ENCODE measurements around the gene NPTN.
"Not testable (repeated sequence)": the region's sequence is repeated elsewhere in the genome, so short reads cannot be mapped to it uniquely, and the experiment has no call there.

Gene NPTN

DNA sequence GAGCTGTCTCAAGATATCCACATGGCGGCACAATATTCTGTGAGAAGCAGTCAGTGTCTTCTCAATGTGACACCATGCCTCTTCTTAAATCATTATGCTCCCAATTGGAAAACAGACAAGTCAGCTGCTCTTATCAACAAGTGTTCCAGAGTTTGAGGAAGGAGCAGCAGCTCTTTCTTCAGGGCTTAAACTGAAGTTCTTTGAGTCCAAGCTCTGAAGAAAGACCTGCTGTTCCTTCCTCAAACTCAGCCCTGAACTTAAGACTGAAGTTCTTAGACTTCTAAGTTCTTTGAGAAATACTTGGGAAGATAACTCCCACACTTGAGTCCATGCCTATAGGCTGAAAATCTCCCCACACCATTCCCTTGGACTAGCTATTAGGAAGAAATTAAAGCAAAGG, 43.4 kb downstream of the NPTN start:
- Histone ChIP-seq H3K27ac (ENCODE audit: low read length) (no peak overlapping the region), H3K9ac (ENCODE audit: low read length in 2 of 2) (no peak overlapping the region), H3K27me3 (ENCODE audit: control insufficient read depth in 1 of 2, insufficient read depth in 2 of 2, low read length in 2 of 2) (no peaks in the 10 kb centered on the region), H3K9me3 (ENCODE audit: control insufficient read depth in 2 of 2, low read length in 2 of 2) (no peaks in the 10 kb centered on the region), H3K4me1 (ENCODE audit: control insufficient read depth, insufficient read depth, low read length) (peaks cover 16% of the 10 kb centered on the region), H3K36me3 (ENCODE audit: control insufficient read depth in 2 of 2, insufficient read depth in 2 of 2, low read length in 2 of 2) (peaks cover 28 to 37% of the 10 kb centered on the region in 2 donors), H3K4me3 (ENCODE audit: low read length in 2 of 2) (no peak overlapping the region)

DNA sequence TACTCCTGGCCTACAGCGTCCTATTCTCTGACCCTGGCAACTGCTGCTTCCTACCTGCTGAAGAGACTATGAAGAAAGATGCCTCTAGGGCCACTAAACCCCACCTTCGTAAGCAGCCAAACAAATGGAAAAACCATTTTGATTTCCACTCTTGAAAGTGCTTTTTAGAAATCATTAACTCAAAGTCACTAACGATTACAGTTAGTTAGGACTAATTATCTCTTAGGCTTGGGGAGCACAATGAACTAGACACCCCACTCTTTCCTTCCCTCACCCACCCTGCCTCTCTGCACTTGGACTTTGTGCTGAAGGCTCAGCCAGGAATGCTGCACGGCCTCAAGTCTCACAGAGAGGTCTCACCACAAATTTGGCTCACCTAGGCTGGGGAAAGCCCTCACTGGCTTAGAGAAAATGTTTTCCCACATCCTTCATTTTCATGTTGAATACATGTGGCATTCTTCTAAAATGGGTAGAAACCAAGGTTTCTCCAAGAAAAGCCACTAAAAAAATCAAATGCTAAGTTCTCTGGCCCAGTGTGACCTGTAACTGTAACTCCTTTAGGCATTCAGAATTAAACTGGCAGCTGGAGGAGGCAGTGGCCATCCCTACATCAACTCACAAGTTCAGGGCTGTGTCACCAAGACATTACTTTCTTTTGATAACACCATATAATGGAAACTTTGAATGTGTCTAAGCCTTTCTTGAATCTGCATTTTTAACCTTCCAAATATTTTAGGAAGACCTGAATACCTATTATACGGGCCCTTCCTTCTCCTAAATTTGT, 47.1 kb downstream of the NPTN start:
- Histone ChIP-seq H3K4me3 (ENCODE audit: low read length in 2 of 2) (no peak overlapping the region), H3K9ac (ENCODE audit: low read length in 2 of 2) (no peak overlapping the region), H3K4me1 (ENCODE audit: control insufficient read depth, insufficient read depth, low read length) (no peaks in the 10 kb centered on the region), H3K9me3 (ENCODE audit: control insufficient read depth in 2 of 2, low read length in 2 of 2) (no peaks in the 10 kb centered on the region), H3K36me3 (ENCODE audit: control insufficient read depth in 2 of 2, insufficient read depth in 2 of 2, low read length in 2 of 2) (peaks cover 48 to 53% of the 10 kb centered on the region in 2 donors), H3K27me3 (ENCODE audit: control insufficient read depth in 1 of 2, insufficient read depth in 2 of 2, low read length in 2 of 2) (no peaks in the 10 kb centered on the region), H3K27ac (ENCODE audit: low read length) (no peak overlapping the region)

GRCh38 chr15:73584699-73585420, 48.3 kb downstream of the NPTN start:
- H3K4me3 ChIP-seq (ENCODE audit: low read length in 2 of 2), result no peak overlapping the region
- H3K4me1 ChIP-seq (ENCODE audit: control insufficient read depth, insufficient read depth, low read length), result no peaks in the 10 kb centered on the region
- H3K9ac ChIP-seq (ENCODE audit: low read length in 2 of 2), result no peak overlapping the region
- H3K27me3 ChIP-seq (ENCODE audit: control insufficient read depth in 1 of 2, insufficient read depth in 2 of 2, low read length in 2 of 2), result no peaks in the 10 kb centered on the region
- H3K9me3 ChIP-seq (ENCODE audit: control insufficient read depth in 2 of 2, low read length in 2 of 2), result no peaks in the 10 kb centered on the region
- H3K36me3 ChIP-seq (ENCODE audit: control insufficient read depth in 2 of 2, insufficient read depth in 2 of 2, low read length in 2 of 2), result peaks cover 52 to 53% of the 10 kb centered on the region in 2 donors
- peak overlapping the region; percentile 19 for H3K27ac ChIP-seq (ENCODE audit: low read length)

GRCh38 chr15:73583544-73583943, 49.6 kb downstream of the NPTN start:
- H3K9ac ChIP-seq (ENCODE audit: low read length in 2 of 2), result no peak overlapping the region
- no peak overlapping the region for H3K4me3 ChIP-seq (ENCODE audit: low read length in 2 of 2)
- H3K27me3 ChIP-seq (ENCODE audit: control insufficient read depth in 1 of 2, insufficient read depth in 2 of 2, low read length in 2 of 2), result no peaks in the 10 kb centered on the region
- H3K36me3 ChIP-seq (ENCODE audit: control insufficient read depth in 2 of 2, insufficient read depth in 2 of 2, low read length in 2 of 2), result peaks cover 49 to 53% of the 10 kb centered on the region in 2 donors
- no peaks in the 10 kb centered on the region for H3K9me3 ChIP-seq (ENCODE audit: control insufficient read depth in 2 of 2, low read length in 2 of 2)
- H3K4me1 ChIP-seq (ENCODE audit: control insufficient read depth, insufficient read depth, low read length), result no peaks in the 10 kb centered on the region
- H3K27ac ChIP-seq (ENCODE audit: low read length), result no peak overlapping the region

DNA sequence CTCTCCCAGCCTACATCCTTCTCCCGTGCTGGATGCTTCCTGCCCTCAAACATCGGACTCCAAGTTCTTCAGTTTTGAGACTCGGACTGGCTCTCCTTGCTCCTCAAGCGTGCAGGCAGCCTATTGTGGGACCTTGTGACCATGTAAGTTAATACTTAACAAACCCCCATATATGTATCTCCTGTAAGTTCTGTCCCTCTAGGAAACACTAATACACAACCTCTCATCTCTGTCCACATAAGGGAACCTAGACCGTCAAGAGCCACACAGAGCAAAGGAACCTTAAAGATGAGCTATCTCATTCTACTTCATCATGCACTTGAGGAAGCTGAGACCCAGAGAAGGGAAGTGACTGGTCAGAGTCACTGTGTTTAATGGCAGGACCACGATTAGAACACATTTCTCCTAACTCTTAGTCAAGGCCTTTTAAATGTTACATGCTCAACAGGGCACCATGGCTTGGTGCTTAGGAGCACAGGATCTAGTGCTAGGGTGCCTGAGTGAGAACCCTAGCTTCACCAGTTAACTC, 50.3 kb downstream of the NPTN start:
- peaks cover 51 to 55% of the 10 kb centered on the region in 2 donors for H3K36me3 ChIP-seq (ENCODE audit: control insufficient read depth in 2 of 2, insufficient read depth in 2 of 2, low read length in 2 of 2)
- no peak overlapping the region for H3K9ac ChIP-seq (ENCODE audit: low read length in 2 of 2)
- no peaks in the 10 kb centered on the region for H3K27me3 ChIP-seq (ENCODE audit: control insufficient read depth in 1 of 2, insufficient read depth in 2 of 2, low read length in 2 of 2)
- H3K4me3 ChIP-seq (ENCODE audit: low read length in 2 of 2), result no peak overlapping the region
- H3K9me3 ChIP-seq (ENCODE audit: control insufficient read depth in 2 of 2, low read length in 2 of 2), result no peaks in the 10 kb centered on the region
- no peaks in the 10 kb centered on the region for H3K4me1 ChIP-seq (ENCODE audit: control insufficient read depth, insufficient read depth, low read length)
- H3K27ac ChIP-seq (ENCODE audit: low read length), result peak overlapping the region; percentile 4

- Histone ChIP-seq H3K27ac (ENCODE audit: low read length) (no peak overlapping the region), H3K9ac (ENCODE audit: low read length in 2 of 2) (no peak overlapping the region)
Observed at GRCh38 chr15:73578026-73578425, 55.2 kb downstream of the NPTN start.

GRCh38 chr15:73577593-73577992, 55.6 kb downstream of the NPTN start:
- not testable (repeated sequence) for H3K9ac ChIP-seq (ENCODE audit: low read length in 2 of 2); H3K27ac ChIP-seq (ENCODE audit: low read length); H3K4me3 ChIP-seq (ENCODE audit: low read length in 2 of 2); H3K27me3 ChIP-seq (ENCODE audit: control insufficient read depth in 1 of 2, insufficient read depth in 2 of 2, low read length in 2 of 2); H3K9me3 ChIP-seq (ENCODE audit: control insufficient read depth in 2 of 2, low read length in 2 of 2)
- Histone ChIP-seq H3K36me3 (ENCODE audit: control insufficient read depth in 2 of 2, insufficient read depth in 2 of 2, low read length in 2 of 2) (peaks cover 24 to 33% of the 10 kb centered on the region in 2 donors), H3K4me1 (ENCODE audit: control insufficient read depth, insufficient read depth, low read length) (peaks cover 21% of the 10 kb centered on the region)

More at GRCh38 chr15:73578026-73578425, 55.2 kb downstream of the NPTN start:
- Histone ChIP-seq H3K36me3 (ENCODE audit: control insufficient read depth in 2 of 2, insufficient read depth in 2 of 2, low read length in 2 of 2) (peaks cover 26 to 34% of the 10 kb centered on the region in 2 donors), H3K4me1 (ENCODE audit: control insufficient read depth, insufficient read depth, low read length) (peaks cover 21% of the 10 kb centered on the region), H3K4me3 (ENCODE audit: low read length in 2 of 2) (no peak overlapping the region), H3K27me3 (ENCODE audit: control insufficient read depth in 1 of 2, insufficient read depth in 2 of 2, low read length in 2 of 2) (no peaks in the 10 kb centered on the region), H3K9me3 (ENCODE audit: control insufficient read depth in 2 of 2, low read length in 2 of 2) (no peaks in the 10 kb centered on the region)

DNA sequence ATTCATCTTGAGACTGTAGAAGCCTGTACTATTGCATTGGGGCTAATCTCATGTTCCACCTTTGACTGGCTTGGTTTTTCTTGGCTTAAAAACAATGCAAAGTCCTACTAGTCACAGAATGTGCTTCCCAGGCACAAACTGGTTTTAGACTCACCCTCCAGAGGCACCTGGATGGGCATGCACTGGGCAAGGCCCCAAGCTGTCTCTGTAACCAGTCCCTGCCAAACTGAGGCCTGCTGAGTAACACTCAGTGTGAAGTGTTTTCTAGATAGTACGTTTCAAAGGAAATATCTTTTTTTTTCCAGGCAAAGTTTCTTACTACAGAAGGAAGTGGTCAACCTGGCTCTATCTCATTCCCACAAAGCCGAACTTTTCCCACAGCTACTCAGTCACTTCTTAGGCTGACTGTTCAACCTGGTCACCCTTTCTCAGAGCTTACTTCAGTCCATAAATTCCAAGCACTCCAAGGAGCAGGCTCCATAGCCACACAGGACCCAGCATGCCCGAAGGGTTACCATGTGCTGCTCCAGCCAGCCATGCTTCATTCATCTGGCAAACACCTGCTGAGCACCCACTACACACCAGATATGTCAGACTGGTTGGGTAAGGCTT, 57.4 kb downstream of the NPTN start:
- Histone ChIP-seq H3K27me3 (ENCODE audit: control insufficient read depth in 1 of 2, insufficient read depth in 2 of 2, low read length in 2 of 2) (no peaks in the 10 kb centered on the region), H3K27ac (ENCODE audit: low read length) (peak overlapping the region; percentile 58), H3K9me3 (ENCODE audit: control insufficient read depth in 2 of 2, low read length in 2 of 2) (no peaks in the 10 kb centered on the region), H3K4me1 (ENCODE audit: control insufficient read depth, insufficient read depth, low read length) (peaks cover 21% of the 10 kb centered on the region), H3K9ac (ENCODE audit: low read length in 2 of 2) (no peak overlapping the region), H3K4me3 (ENCODE audit: low read length in 2 of 2) (no peak overlapping the region), H3K36me3 (ENCODE audit: control insufficient read depth in 2 of 2, insufficient read depth in 2 of 2, low read length in 2 of 2) (peaks cover 31 to 35% of the 10 kb centered on the region in 2 donors)

DNA sequence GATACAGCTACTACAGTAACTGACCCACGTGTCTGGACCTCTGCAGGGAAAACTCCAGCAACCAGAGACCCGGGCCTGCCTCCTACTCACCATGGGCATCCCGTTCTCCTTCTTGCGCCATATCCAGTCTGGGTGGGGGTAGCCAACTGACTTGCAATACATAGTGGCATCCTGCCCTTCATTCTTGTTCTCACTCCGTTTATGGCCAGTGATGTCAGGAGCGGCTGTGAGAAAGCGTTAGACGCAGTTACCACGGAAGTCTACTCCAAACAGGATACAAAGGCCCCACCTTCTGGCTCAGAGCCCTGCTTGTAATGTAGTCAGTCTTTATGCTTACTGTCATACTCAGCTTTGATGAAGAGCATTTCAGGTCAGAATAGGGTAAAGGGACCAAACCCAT, 59.6 kb downstream of the NPTN start:
- Histone ChIP-seq H3K9ac (ENCODE audit: low read length in 2 of 2) (peak overlapping the region; percentile 1 to 42), H3K36me3 (ENCODE audit: control insufficient read depth in 2 of 2, insufficient read depth in 2 of 2, low read length in 2 of 2) (peaks cover 46 to 50% of the 10 kb centered on the region in 2 donors), H3K27me3 (ENCODE audit: control insufficient read depth in 1 of 2, insufficient read depth in 2 of 2, low read length in 2 of 2) (no peaks in the 10 kb centered on the region), H3K4me3 (ENCODE audit: low read length in 2 of 2) (peak overlapping the region in 1 of 2 donors; percentile 22), H3K9me3 (ENCODE audit: control insufficient read depth in 2 of 2, low read length in 2 of 2) (no peaks in the 10 kb centered on the region), H3K27ac (ENCODE audit: low read length) (peak overlapping the region; percentile 62), H3K4me1 (ENCODE audit: control insufficient read depth, insufficient read depth, low read length) (peaks cover 24% of the 10 kb centered on the region)

DNA sequence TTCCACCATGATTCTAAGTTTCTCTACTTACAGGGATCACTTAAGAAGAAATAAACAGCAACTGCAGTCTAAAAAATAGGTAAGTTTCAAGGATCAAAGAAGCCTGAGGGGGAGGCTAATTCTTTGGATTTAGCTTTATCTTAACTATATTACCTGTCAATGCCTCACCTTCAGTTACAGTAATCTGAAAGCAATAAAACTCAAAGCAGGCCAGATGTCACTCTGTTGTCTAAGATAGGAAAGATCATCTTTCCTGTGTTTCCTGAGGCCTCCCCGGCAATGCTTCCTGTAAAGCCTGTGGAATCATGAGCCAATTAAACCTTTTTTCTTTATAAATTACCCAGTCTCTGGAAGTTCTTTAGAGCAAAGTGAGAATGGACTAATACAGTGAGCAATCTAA, 60.2 kb downstream of the NPTN start:
- Histone ChIP-seq H3K4me1 (ENCODE audit: control insufficient read depth, insufficient read depth, low read length) (peaks cover 24% of the 10 kb centered on the region), H3K27ac (ENCODE audit: low read length) (peak overlapping the region; percentile 62), H3K4me3 (ENCODE audit: low read length in 2 of 2) (no peak overlapping the region), H3K9ac (ENCODE audit: low read length in 2 of 2) (peak overlapping the region in 1 of 2 donors; percentile 42), H3K9me3 (ENCODE audit: control insufficient read depth in 2 of 2, low read length in 2 of 2) (no peaks in the 10 kb centered on the region), H3K36me3 (ENCODE audit: control insufficient read depth in 2 of 2, insufficient read depth in 2 of 2, low read length in 2 of 2) (peaks cover 48 to 52% of the 10 kb centered on the region in 2 donors), H3K27me3 (ENCODE audit: control insufficient read depth in 1 of 2, insufficient read depth in 2 of 2, low read length in 2 of 2) (no peaks in the 10 kb centered on the region)
